ENCODE measurements around the gene CD247.
"Not testable (repeated sequence)": the region's sequence is repeated elsewhere in the genome, so short reads cannot be mapped to it uniquely, and the experiment has no call there.

CD247 gene

DNA sequence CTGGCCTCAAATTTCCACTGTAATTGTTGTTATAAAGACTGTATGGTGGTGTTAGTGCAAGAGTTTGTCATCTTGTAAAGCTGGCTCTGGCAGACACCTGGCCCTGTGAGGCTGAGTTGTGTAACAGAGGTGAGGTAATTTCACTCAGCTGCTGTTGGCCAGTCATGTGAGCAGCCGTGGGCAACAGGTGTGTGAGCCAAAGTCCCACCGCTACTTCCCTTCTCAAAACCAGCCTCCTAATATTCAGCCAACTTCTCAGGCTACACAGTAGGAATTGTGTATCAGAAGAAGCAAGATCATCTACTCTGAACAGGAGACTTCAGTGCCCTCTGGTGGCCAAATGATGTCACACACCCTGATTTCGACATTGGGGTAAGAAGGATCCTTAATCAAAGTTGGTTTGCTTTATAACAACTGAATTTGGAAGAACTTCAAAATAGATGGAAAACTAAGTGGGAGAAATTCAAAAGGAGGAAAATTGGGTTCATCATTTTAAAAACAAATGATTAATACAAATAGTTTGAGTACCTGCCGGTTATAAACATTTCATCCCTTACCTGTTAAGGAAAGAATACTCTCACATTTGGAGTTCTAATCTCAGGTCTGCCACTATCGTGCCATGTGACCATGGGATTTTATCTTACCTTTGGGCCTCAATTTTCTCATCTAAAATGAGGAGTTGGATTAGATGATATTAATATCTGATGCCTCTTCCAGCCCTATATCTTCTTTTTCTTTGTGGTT is 37.8 kb upstream of the CD247 start:
- Histone ChIP-seq H3K4me3 (ENCODE audit: insufficient read depth in 1 of 2, low read depth in 1 of 2, low read length in 2 of 2) (no peak overlapping the region), H2BK120ac (ENCODE audit: low read depth, low read length) (no peak overlapping the region), H3K23ac (ENCODE audit: low read length in 2 of 2) (no peak overlapping the region), H3K27ac (ENCODE audit: low read length, poor library complexity, severe bottlenecking) (no peak overlapping the region), H3K4me2 (ENCODE audit: low read length, poor library complexity, severe bottlenecking) (no peak overlapping the region), H4K8ac (ENCODE audit: low read length) (no peak overlapping the region), H2BK12ac (ENCODE audit: low read length in 2 of 2) (no peak overlapping the region), H2AK5ac (ENCODE audit: low read length, severe bottlenecking) (no peak overlapping the region), H3K4ac (ENCODE audit: low read depth in 1 of 2, low read length in 2 of 2) (no peak overlapping the region), H3K4me1 (ENCODE audit: control insufficient read depth, insufficient read depth, low read depth, low read length) (peaks cover 4% of the 10 kb centered on the region), H3K79me1 (replicated peaks; ENCODE audit: low read length, poor library complexity, severe bottlenecking) (peaks cover 4% of the 10 kb centered on the region), H3K9me3 (ENCODE audit: control insufficient read depth, low read length) (no peaks in the 10 kb centered on the region), H4K91ac (ENCODE audit: low read length) (no peak overlapping the region), H3K36me3 (ENCODE audit: control insufficient read depth in 1 of 2, insufficient read depth in 2 of 2, low read depth in 1 of 2, low read length in 2 of 2) (no peaks in the 10 kb centered on the region), H2BK15ac (ENCODE audit: low read depth, poor library complexity, severe bottlenecking) (no peak overlapping the region), H3K27me3 (ENCODE audit: control insufficient read depth in 1 of 2, insufficient read depth in 1 of 2, low read length in 2 of 2) (peaks cover 0 to 13% of the 10 kb centered on the region in 2 experiments), H3K14ac (ENCODE audit: low read length in 2 of 2) (no peak overlapping the region), H2AFZ (ENCODE audit: low read depth, low read length) (no peak overlapping the region), H2BK5ac (ENCODE audit: low read depth, low read length, poor library complexity, severe bottlenecking) (no peak overlapping the region), H3K9ac (ENCODE audit: low read length) (peak overlapping the region; percentile 0), H3K18ac (ENCODE audit: low read depth in 1 of 2, low read length in 2 of 2) (no peak overlapping the region)
- WGBS, result 6% methylated on average over 1 of the region's 5 CpGs
- peak; percentile 74 for DNase-seq

GRCh38 chr1:167555072-167555471 is 36.7 kb upstream of the CD247 start:
- H3K36me3 ChIP-seq (ENCODE audit: control insufficient read depth in 1 of 2, insufficient read depth in 2 of 2, low read depth in 1 of 2, low read length in 2 of 2); H3K4me3 ChIP-seq (ENCODE audit: insufficient read depth in 1 of 2, low read depth in 1 of 2, low read length in 2 of 2); H3K14ac ChIP-seq (ENCODE audit: low read length in 2 of 2); H2AFZ ChIP-seq (ENCODE audit: low read depth, low read length); H4K91ac ChIP-seq (ENCODE audit: low read length); H4K8ac ChIP-seq (ENCODE audit: low read length); H3K4ac ChIP-seq (ENCODE audit: low read depth in 1 of 2, low read length in 2 of 2); H3K4me1 ChIP-seq (ENCODE audit: control insufficient read depth, insufficient read depth, low read depth, low read length); H2BK12ac ChIP-seq (ENCODE audit: low read length in 2 of 2); DNase-seq; H3K23ac ChIP-seq (ENCODE audit: low read length in 2 of 2); H3K79me1 ChIP-seq (replicated peaks; ENCODE audit: low read length, poor library complexity, severe bottlenecking); H2BK120ac ChIP-seq (ENCODE audit: low read depth, low read length); H2BK5ac ChIP-seq (ENCODE audit: low read depth, low read length, poor library complexity, severe bottlenecking); H3K9ac ChIP-seq (ENCODE audit: low read length); H3K4me2 ChIP-seq (ENCODE audit: low read length, poor library complexity, severe bottlenecking); H3K18ac ChIP-seq (ENCODE audit: low read depth in 1 of 2, low read length in 2 of 2); H2AK5ac ChIP-seq (ENCODE audit: low read length, severe bottlenecking); H3K9me3 ChIP-seq (ENCODE audit: control insufficient read depth, low read length); H3K27ac ChIP-seq (ENCODE audit: low read length, poor library complexity, severe bottlenecking); H2BK15ac ChIP-seq (ENCODE audit: low read depth, poor library complexity, severe bottlenecking): not testable (repeated sequence)
- peaks cover 0 to 13% of the 10 kb centered on the region in 2 experiments for H3K27me3 ChIP-seq (ENCODE audit: control insufficient read depth in 1 of 2, insufficient read depth in 1 of 2, low read length in 2 of 2)
- WGBS, result no CpG with 5 or more reads among the region's 1 CpG

- Histone ChIP-seq H2BK5ac (ENCODE audit: low read depth, low read length, poor library complexity, severe bottlenecking) (no peak overlapping the region), H3K18ac (ENCODE audit: low read depth in 1 of 2, low read length in 2 of 2) (peak overlapping the region in 1 of 2 experiments; percentile 2), H3K9me3 (ENCODE audit: control insufficient read depth, low read length) (no peaks in the 10 kb centered on the region), H3K4me3 (ENCODE audit: insufficient read depth in 1 of 2, low read depth in 1 of 2, low read length in 2 of 2) (peak overlapping the region in 1 of 2 experiments; percentile 84), H3K9ac (ENCODE audit: low read length) (peak overlapping the region; percentile 77), H3K14ac (ENCODE audit: low read length in 2 of 2) (no peak overlapping the region), H3K4ac (ENCODE audit: low read depth in 1 of 2, low read length in 2 of 2) (no peak overlapping the region), H3K36me3 (ENCODE audit: control insufficient read depth in 1 of 2, insufficient read depth in 2 of 2, low read depth in 1 of 2, low read length in 2 of 2) (no peaks in the 10 kb centered on the region), H2BK120ac (ENCODE audit: low read depth, low read length) (no peak overlapping the region), H2AFZ (ENCODE audit: low read depth, low read length) (peak overlapping the region; percentile 72), H3K79me1 (replicated peaks; ENCODE audit: low read length, poor library complexity, severe bottlenecking) (peaks cover 4% of the 10 kb centered on the region), H2BK15ac (ENCODE audit: low read depth, poor library complexity, severe bottlenecking) (no peak overlapping the region), H4K8ac (ENCODE audit: low read length) (no peak overlapping the region), H4K91ac (ENCODE audit: low read length) (no peak overlapping the region), H3K4me1 (ENCODE audit: control insufficient read depth, insufficient read depth, low read depth, low read length) (peaks cover 4% of the 10 kb centered on the region), H2BK12ac (ENCODE audit: low read length in 2 of 2) (no peak overlapping the region), H3K4me2 (ENCODE audit: low read length, poor library complexity, severe bottlenecking) (peak overlapping the region; percentile 95), H2AK5ac (ENCODE audit: low read length, severe bottlenecking) (no peak overlapping the region), H3K27me3 (ENCODE audit: control insufficient read depth in 1 of 2, insufficient read depth in 1 of 2, low read length in 2 of 2) (peaks cover 0 to 13% of the 10 kb centered on the region in 2 experiments), H3K27ac (ENCODE audit: low read length, poor library complexity, severe bottlenecking) (peak overlapping the region; percentile 1), H3K23ac (ENCODE audit: low read length in 2 of 2) (no peak overlapping the region)
- DNase-seq, result no peak
- WGBS, result 5% methylated on average over 11 of the region's 15 CpGs
Measured at GRCh38 chr1:167554028-167554779, 35.9 kb upstream of the CD247 start.
